Endothelial cell (in vitro differentiated cells): ENCODE results near the gene CMSS1. TPM values are rescaled to one million over a fixed set of nuclear protein-coding genes. Genes with fewer than 3 reads are reported as not detected.

Experiments
- DNase-seq: peaks from one replicate; pipeline ENCODE4 v3.0.0; 2021; ENCODE audit warnings: low spot score
- H3K27ac Mint-ChIP-seq: one replicate; pipeline ENCODE4 v1.8.0; 2021; ENCODE audit warnings: mixed read lengths, inconsistent platforms; ENCODE audit not compliant: unreplicated experiment
- H3K27me3 Mint-ChIP-seq: one replicate; pipeline ENCODE4 v1.8.0; 2021; ENCODE audit warnings: mild to moderate bottlenecking, moderate library complexity, mixed read lengths, inconsistent platforms; ENCODE audit not compliant: unreplicated experiment
- H3K36me3 Mint-ChIP-seq: one replicate; pipeline ENCODE4 v1.8.0; 2021; ENCODE audit warnings: mild to moderate bottlenecking, low read depth, mixed read lengths, inconsistent platforms; ENCODE audit not compliant: unreplicated experiment
- H3K4me1 Mint-ChIP-seq: one replicate; pipeline ENCODE4 v1.8.0; 2021; ENCODE audit warnings: mild to moderate bottlenecking, mixed read lengths, inconsistent platforms; ENCODE audit not compliant: unreplicated experiment
- H3K4me3 Mint-ChIP-seq: one replicate; pipeline ENCODE4 v1.8.0; 2021; ENCODE audit warnings: mild to moderate bottlenecking, mixed read lengths, inconsistent platforms; ENCODE audit not compliant: unreplicated experiment
- H3K9me3 Mint-ChIP-seq: one replicate; pipeline ENCODE4 v1.8.0; 2021; ENCODE audit warnings: mixed read lengths, inconsistent platforms; ENCODE audit not compliant: unreplicated experiment
- total RNA-seq: library from RNA; stranded (reverse); fragmentation: NEBNext Ultra II Directional; extraction: Animal tissue kit (Norgen Biotek cat#: 25700); gene quantifications from one replicate; pipeline ENCODE4 v1.2.1, GENCODE V29; 2021; ENCODE audit not compliant: unreplicated experiment
- TF ChIP-seq, protein P1 (sequence below): fragments of 200-600 bp; sonication (generic); IDR thresholded peaks from one replicate; pipeline ENCODE4 v1.5.0; 2021; ENCODE audit warnings: antibody characterized with exemption; ENCODE audit not compliant: unreplicated experiment

The CMSS1 gene
- total RNA-seq, 1 donor from 2014 or later: 25.8 TPM

DNA sequence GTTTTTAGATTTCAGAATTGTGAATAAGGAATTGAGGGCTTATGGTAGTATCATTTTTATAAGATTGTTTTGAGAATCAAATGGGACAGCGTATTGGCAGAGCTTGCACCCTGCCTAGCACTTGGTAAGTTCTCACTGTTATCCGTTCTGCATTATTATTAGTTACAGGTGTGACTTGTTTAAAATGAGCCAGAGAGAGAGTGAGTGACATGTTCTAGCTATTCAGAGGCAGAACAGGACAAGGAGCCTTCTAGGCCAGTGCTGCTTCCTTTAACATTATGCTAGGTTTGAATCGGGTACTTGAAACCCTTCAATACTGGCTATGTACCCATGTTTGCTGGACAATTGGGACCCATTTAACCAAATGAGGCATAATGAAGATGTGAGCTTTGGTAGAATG, 162.9 kb downstream of the CMSS1 start:
- Mint-ChIP-seq H3K4me1 (no peaks in the 10 kb centered on the region), H3K27ac (no peak overlapping the region), H3K4me3 (no peak overlapping the region), H3K36me3 (no peaks in the 10 kb centered on the region), H3K9me3 (no peaks in the 10 kb centered on the region), H3K27me3 (peaks cover 2% of the 10 kb centered on the region)
- no peak for DNase-seq
- TF ChIP-seq, protein P1, sequence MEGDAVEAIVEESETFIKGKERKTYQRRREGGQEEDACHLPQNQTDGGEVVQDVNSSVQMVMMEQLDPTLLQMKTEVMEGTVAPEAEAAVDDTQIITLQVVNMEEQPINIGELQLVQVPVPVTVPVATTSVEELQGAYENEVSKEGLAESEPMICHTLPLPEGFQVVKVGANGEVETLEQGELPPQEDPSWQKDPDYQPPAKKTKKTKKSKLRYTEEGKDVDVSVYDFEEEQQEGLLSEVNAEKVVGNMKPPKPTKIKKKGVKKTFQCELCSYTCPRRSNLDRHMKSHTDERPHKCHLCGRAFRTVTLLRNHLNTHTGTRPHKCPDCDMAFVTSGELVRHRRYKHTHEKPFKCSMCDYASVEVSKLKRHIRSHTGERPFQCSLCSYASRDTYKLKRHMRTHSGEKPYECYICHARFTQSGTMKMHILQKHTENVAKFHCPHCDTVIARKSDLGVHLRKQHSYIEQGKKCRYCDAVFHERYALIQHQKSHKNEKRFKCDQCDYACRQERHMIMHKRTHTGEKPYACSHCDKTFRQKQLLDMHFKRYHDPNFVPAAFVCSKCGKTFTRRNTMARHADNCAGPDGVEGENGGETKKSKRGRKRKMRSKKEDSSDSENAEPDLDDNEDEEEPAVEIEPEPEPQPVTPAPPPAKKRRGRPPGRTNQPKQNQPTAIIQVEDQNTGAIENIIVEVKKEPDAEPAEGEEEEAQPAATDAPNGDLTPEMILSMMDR: no peak

DNA sequence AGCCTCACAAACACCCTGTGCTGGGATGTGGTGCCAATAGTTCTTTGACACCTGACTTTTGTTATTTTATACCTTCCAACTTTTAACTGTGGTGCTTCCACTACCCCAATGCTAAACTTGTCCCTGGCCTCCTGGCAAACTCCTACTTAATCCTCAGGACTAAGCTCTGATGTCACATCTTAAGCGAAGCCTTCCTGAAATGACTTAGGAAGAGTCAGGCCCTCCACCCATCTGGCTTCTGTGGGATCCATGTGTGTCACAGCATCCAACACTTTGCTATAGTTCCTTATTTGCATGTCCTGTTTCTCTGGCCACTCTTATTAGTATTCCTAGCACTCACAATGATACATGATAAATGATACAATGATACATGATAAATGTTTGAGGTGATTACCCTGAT, 163.5 kb downstream of the CMSS1 start:
- Mint-ChIP-seq H3K4me1 (no peaks in the 10 kb centered on the region), H3K36me3 (no peaks in the 10 kb centered on the region), H3K27me3 (peaks cover 2% of the 10 kb centered on the region), H3K4me3 (no peak overlapping the region), H3K9me3 (no peaks in the 10 kb centered on the region), H3K27ac (no peak overlapping the region)
- DNase-seq: no peak
- TF ChIP-seq, protein P1: no peak

DNA sequence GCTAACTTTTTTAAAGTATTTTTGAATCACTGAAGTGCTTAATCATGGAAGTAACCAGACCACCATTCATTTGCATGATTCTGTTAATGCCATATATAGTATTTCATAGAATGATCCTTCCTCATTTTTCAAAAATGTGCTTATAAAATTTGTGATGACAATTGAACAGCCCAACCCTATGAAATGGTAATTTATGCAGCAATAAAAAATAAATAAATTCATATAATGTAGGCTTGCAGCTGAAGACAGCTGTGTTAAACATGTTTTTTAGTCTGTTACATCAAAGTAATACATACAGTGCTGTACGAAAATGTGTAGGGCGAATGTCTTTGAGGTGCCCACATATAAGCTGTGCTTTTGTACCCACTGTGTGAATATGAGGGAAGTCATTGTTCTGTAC, 165.0 kb downstream of the CMSS1 start:
- Mint-ChIP-seq H3K27ac (no peak overlapping the region), H3K4me3 (no peak overlapping the region), H3K36me3 (no peaks in the 10 kb centered on the region), H3K4me1 (no peaks in the 10 kb centered on the region), H3K27me3 (no peaks in the 10 kb centered on the region), H3K9me3 (no peaks in the 10 kb centered on the region)
- TF ChIP-seq, protein P1: no peak
- no peak for DNase-seq

DNA sequence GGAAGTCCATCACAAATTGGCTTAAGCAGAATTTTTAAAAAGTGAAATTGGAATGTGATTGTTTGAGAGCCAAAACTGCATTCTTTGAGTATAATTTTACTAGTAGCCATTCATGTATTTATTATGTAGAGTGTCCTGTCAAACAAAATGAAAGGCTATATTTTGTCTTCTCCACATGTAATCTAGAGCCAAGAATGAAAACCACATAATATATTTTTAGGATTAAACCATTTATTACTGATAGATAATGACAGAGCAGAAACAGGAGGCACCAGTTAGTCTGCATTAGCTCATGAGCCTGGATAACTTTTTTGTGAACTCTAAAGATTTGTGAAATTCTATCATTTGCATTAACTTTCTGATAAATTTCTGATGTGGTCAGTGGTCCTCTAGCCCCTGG, 166.5 kb downstream of the CMSS1 start:
- no peak overlapping the region for H3K4me3 Mint-ChIP-seq
- H3K4me1 Mint-ChIP-seq: peaks cover 1% of the 10 kb centered on the region
- H3K9me3 Mint-ChIP-seq: no peaks in the 10 kb centered on the region
- TF ChIP-seq, protein P1: no peak
- no peaks in the 10 kb centered on the region for H3K36me3 Mint-ChIP-seq
- H3K27me3 Mint-ChIP-seq: no peaks in the 10 kb centered on the region
- H3K27ac Mint-ChIP-seq: no peak overlapping the region
- no peak for DNase-seq

DNA sequence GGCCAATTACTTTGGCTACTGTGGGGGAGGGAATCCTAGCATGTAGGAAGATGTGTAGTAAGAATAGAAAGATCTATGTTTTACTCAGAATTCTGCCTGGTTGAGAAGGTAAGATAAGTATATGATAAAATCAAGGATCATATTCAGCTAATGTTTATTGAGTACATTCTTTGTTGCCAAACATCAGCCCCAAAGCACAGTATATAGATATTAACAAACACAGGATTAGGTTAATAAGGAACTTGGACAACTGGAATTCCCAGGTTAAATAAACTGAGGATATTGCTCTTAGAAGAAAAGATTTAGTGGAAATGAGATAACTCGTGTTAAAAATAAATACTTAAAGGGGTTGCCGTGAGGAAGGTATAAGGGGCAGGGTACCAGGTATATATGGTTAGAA, 167.0 kb downstream of the CMSS1 start:
- Mint-ChIP-seq H3K27ac (no peak overlapping the region), H3K36me3 (no peaks in the 10 kb centered on the region), H3K9me3 (no peaks in the 10 kb centered on the region), H3K4me1 (peaks cover 4% of the 10 kb centered on the region), H3K27me3 (no peaks in the 10 kb centered on the region), H3K4me3 (no peak overlapping the region)
- no peak for DNase-seq
- TF ChIP-seq, protein P1: no peak
